Thyroid gland (tissue), 4 donors: ENCODE data around the gene CISD3. TPM values are rescaled to one million over a fixed set of nuclear protein-coding genes. Genes with fewer than 3 reads are reported as not detected.

ENCODE experiments used
- DNase-seq, 2 donors: peaks; one replicate each; pipeline ENCODE4 v3.0.0-alpha.2; 2019
- H3K27ac ChIP-seq, 3 donors: fragments of 200-600 bp; sonication (generic); 1 replicate in 2 of 3; 2 replicates in 1 of 3; pipeline ENCODE4 v1.5.1; 2016 to 2019; ENCODE audit warnings: mild to moderate bottlenecking in 1 of 3, moderate library complexity in 1 of 3
- H3K27me3 ChIP-seq: fragments of 200-600 bp; sonication (generic); one replicate; pipeline ENCODE4 v1.5.1; 2019
- H3K36me3 ChIP-seq, 2 donors: fragments of 200-600 bp; sonication (generic); one replicate each; pipeline ENCODE4 v1.5.1; 2016 to 2019
- H3K4me1 ChIP-seq, 2 donors: fragments of 200-600 bp; sonication (generic); one replicate each; pipeline ENCODE4 v1.5.1; 2017 to 2019
- H3K4me3 ChIP-seq, 3 donors: fragments of 200-600 bp; sonication (generic); replicated peaks in 1 of 3; 1 replicate in 2 of 3; 2 replicates in 1 of 3; pipeline ENCODE4 v1.5.1; 2016; ENCODE audit warnings: mild to moderate bottlenecking in 1 of 3
- H3K9me3 ChIP-seq: fragments of 200-600 bp; sonication (generic); one replicate; pipeline ENCODE4 v1.5.1; 2017
- POLR2A ChIP-seq, 2 donors: fragments of 450-650 bp; IDR thresholded peaks; one replicate each; pipeline ENCODE4 v1.6.1; 2017; ENCODE audit warnings: antibody characterized with exemption in 2 of 2, mild to moderate bottlenecking in 2 of 2, moderate library complexity in 1 of 2
- WGBS, 2 donors: methylation state at CpG; one replicate each; pipeline ENCODE4 v1.1.5; 2017; 5-methylcytosine and 5-hydroxymethylcytosine counted together
- intact Hi-C: fragments of 100-400 bp; cut with DNase I; formaldehyde crosslinking; loops from one replicate; pipeline ENCODE4 v1.15.1; 2023
- total RNA-seq, 4 donors: library from RNA; depleted of rRNA; stranded (reverse); fragments of >200 nt; gene quantifications; one replicate each; pipeline ENCODE4 v1.2.3, GENCODE V29; 2016
- TF ChIP-seq, protein P1 (sequence below), 6 experiments: fragments of 200-600 bp in 3 of 6; fragments of 450-650 bp in 3 of 6; sonication (generic) in 3 of 6; IDR thresholded peaks; one replicate each; pipeline ENCODE4 v1.5.1; 2016 to 2019; ENCODE audit warnings: antibody characterized with exemption in 6 of 6, mild to moderate bottlenecking in 2 of 6, inconsistent platforms in 1 of 6, moderate library complexity in 1 of 6

The CISD3 gene
- total RNA-seq, 4 donors from 2014 or later, result 12.4 to 29.0 (median 18.2) TPM

- no peak for TF ChIP-seq POLR2A (IDR thresholded peaks at IDR 0.05)
- TF ChIP-seq, protein P1, sequence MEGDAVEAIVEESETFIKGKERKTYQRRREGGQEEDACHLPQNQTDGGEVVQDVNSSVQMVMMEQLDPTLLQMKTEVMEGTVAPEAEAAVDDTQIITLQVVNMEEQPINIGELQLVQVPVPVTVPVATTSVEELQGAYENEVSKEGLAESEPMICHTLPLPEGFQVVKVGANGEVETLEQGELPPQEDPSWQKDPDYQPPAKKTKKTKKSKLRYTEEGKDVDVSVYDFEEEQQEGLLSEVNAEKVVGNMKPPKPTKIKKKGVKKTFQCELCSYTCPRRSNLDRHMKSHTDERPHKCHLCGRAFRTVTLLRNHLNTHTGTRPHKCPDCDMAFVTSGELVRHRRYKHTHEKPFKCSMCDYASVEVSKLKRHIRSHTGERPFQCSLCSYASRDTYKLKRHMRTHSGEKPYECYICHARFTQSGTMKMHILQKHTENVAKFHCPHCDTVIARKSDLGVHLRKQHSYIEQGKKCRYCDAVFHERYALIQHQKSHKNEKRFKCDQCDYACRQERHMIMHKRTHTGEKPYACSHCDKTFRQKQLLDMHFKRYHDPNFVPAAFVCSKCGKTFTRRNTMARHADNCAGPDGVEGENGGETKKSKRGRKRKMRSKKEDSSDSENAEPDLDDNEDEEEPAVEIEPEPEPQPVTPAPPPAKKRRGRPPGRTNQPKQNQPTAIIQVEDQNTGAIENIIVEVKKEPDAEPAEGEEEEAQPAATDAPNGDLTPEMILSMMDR (IDR thresholded peaks at IDR 0.05), result no peak
- peak overlapping the region; percentile 33 to 93 (median 69) for H3K27ac ChIP-seq
- peaks cover 11 to 13% of the 10 kb centered on the region in 2 donors for H3K36me3 ChIP-seq
- WGBS, 2 donors, result 1 to 3% methylated on average over 44 of the region's 44 CpGs
- no peaks in the 10 kb centered on the region for H3K27me3 ChIP-seq
- peak; percentile 83 to 86 for DNase-seq
- H3K4me1 ChIP-seq, result peaks cover 35 to 37% of the 10 kb centered on the region in 2 donors
- H3K4me3 ChIP-seq, result peak overlapping the region; percentile 40 to 97 (median 53)
- no peaks in the 10 kb centered on the region for H3K9me3 ChIP-seq
- intact Hi-C loops, result no loop called here
Observed at GRCh38 chr17:38751808-38752307, 21.7 kb downstream of the CISD3 start.

- H3K27ac ChIP-seq, result peak within 1 kb of the TSS; percentile 33 to 93 (median 81)
- intact Hi-C loops, result no loop called here
- DNase-seq, result peak; percentile 99
- no peaks in the 10 kb centered on the region for H3K27me3 ChIP-seq
- 0% methylated on average over 42 to 44 of the region's 44 CpGs for WGBS, 2 donors
- H3K4me1 ChIP-seq, result peaks cover 32 to 34% of the 10 kb centered on the region in 2 donors
- H3K4me3 ChIP-seq, result peak within 1 kb of the TSS; percentile 53 to 97 (median 63)
- peak in 1 of 2 donors; percentile 64 for TF ChIP-seq POLR2A (IDR thresholded peaks at IDR 0.05)
- TF ChIP-seq, protein P1 (IDR thresholded peaks at IDR 0.05), result no peak
- peaks cover 17 to 18% of the 10 kb centered on the region in 2 donors for H3K36me3 ChIP-seq
- no peaks in the 10 kb centered on the region for H3K9me3 ChIP-seq
Observed at GRCh38 chr17:38752308-38753070, 22.3 kb downstream of the CISD3 start, which contains the start of gene PSMB3. Gene PSMB3 (plus strand): TSS chr17:38752741. CDS start chr17:38752827, 86 bp downstream.

GRCh38 chr17:38753071-38753506, 22.9 kb downstream of the CISD3 start:
- no peak for TF ChIP-seq POLR2A (IDR thresholded peaks at IDR 0.05)
- TF ChIP-seq, protein P1 (IDR thresholded peaks at IDR 0.05), result no peak
- no peaks in the 10 kb centered on the region for H3K9me3 ChIP-seq
- DNase-seq, result peak in 1 of 2 donors; percentile 26
- no peaks in the 10 kb centered on the region for H3K27me3 ChIP-seq
- peak overlapping the region; percentile 31 to 81 (median 66) for H3K27ac ChIP-seq
- H3K4me3 ChIP-seq, result peak overlapping the region; percentile 49 to 97 (median 63)
- H3K36me3 ChIP-seq, result peaks cover 23 to 24% of the 10 kb centered on the region in 2 donors
- H3K4me1 ChIP-seq, result peaks cover 32 to 34% of the 10 kb centered on the region in 2 donors
- 6 to 7% methylated on average over 11 to 17 of the region's 22 CpGs for WGBS, 2 donors
- intact Hi-C loops, result no loop called here

DNA sequence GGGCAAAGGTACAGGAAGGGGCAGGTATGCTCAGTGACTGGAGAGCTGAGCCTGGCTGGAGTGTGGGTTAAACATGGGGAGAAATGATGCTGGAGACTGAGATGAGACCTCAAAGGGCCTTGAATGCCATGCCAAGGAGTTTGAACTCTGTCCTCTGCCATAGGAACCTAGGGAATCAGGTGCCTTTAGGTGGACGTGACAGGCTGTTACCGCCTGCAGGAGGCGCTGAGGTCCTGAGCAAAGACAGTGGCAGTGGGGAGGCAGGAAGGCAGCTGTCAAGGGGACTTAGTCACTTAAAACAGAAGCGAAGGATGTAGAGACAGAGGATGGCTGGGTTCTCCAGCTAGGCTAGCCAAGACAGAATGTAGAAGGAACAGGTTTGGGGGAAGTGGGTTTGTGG, 31.5 kb downstream of the CISD3 start:
- H3K27me3 ChIP-seq, result no peaks in the 10 kb centered on the region
- no peaks in the 10 kb centered on the region for H3K4me1 ChIP-seq
- H3K4me3 ChIP-seq, result no peak overlapping the region
- intact Hi-C loops, result no loop called here
- no peak for TF ChIP-seq POLR2A (IDR thresholded peaks at IDR 0.05)
- TF ChIP-seq, protein P1 (IDR thresholded peaks at IDR 0.05), result no peak
- no peak overlapping the region for H3K27ac ChIP-seq
- 85 to 89% methylated on average over 4 of the region's 4 CpGs for WGBS, 2 donors
- H3K36me3 ChIP-seq, result peaks cover 57 to 58% of the 10 kb centered on the region in 2 donors
- DNase-seq, result no peak
- H3K9me3 ChIP-seq, result no peaks in the 10 kb centered on the region

- WGBS, 2 donors, result 88 to 94% methylated on average over 3 of the region's 3 CpGs
- intact Hi-C loops, result no loop called here
- Histone ChIP-seq H3K36me3 (peaks cover 56 to 61% of the 10 kb centered on the region in 2 donors), H3K4me1 (no peaks in the 10 kb centered on the region), H3K27me3 (no peaks in the 10 kb centered on the region), H3K9me3 (no peaks in the 10 kb centered on the region), H3K27ac (no peak overlapping the region), H3K4me3 (no peak overlapping the region)
- DNase-seq, result no peak
- TF ChIP-seq, protein P1 (IDR thresholded peaks at IDR 0.05), result no peak
- no peak for TF ChIP-seq POLR2A (IDR thresholded peaks at IDR 0.05)
Observed at GRCh38 chr17:38762231-38762630, 32.1 kb downstream of the CISD3 start.
